ENCODE results near the gene MTHFD2L.

MTHFD2L gene

GRCh38 chr4:74223098-74223497, 65.2 kb downstream of the MTHFD2L start:
- DNase-seq (ENCODE audit: low read depth): no peak
- TF ChIP-seq CTCF (IDR thresholded peaks at IDR 0.05; ENCODE audit: low read depth, low read length, missing control alignments): no peak
- H3K4me3 ChIP-seq (ENCODE audit: low read depth, low read length): no peak overlapping the region

- no peak overlapping the region for H3K4me3 ChIP-seq (ENCODE audit: low read depth, low read length)
- no peak for TF ChIP-seq CTCF (IDR thresholded peaks at IDR 0.05; ENCODE audit: low read depth, low read length, missing control alignments)
- no peak for DNase-seq (ENCODE audit: low read depth)
Measured at GRCh38 chr4:74223801-74224200, 65.9 kb downstream of the MTHFD2L start.

- DNase-seq (ENCODE audit: low read depth): peak; percentile 53
- no peak overlapping the region for H3K4me3 ChIP-seq (ENCODE audit: low read depth, low read length)
- TF ChIP-seq CTCF (IDR thresholded peaks at IDR 0.05; ENCODE audit: low read depth, low read length, missing control alignments): peak; percentile 88
Measured at GRCh38 chr4:74228691-74229640, 71.0 kb downstream of the MTHFD2L start.

- H3K4me3 ChIP-seq (ENCODE audit: low read depth, low read length): no peak overlapping the region
- no peak for DNase-seq (ENCODE audit: low read depth)
- no peak for TF ChIP-seq CTCF (IDR thresholded peaks at IDR 0.05; ENCODE audit: low read depth, low read length, missing control alignments)
Measured at GRCh38 chr4:74230902-74231499, 73.1 kb downstream of the MTHFD2L start.

- no peak for DNase-seq (ENCODE audit: low read depth)
- no peak overlapping the region for H3K4me3 ChIP-seq (ENCODE audit: low read depth, low read length)
Measured at GRCh38 chr4:74235135-74235534, 77.2 kb downstream of the MTHFD2L start.

GRCh38 chr4:74237425-74237966, 79.6 kb downstream of the MTHFD2L start:
- TF ChIP-seq CTCF (IDR thresholded peaks at IDR 0.05; ENCODE audit: low read depth, low read length, missing control alignments): no peak
- H3K4me3 ChIP-seq (ENCODE audit: low read depth, low read length): no peak overlapping the region
- DNase-seq (ENCODE audit: low read depth): no peak

More at GRCh38 chr4:74235135-74235534, 77.2 kb downstream of the MTHFD2L start:
- TF ChIP-seq CTCF (IDR thresholded peaks at IDR 0.05; ENCODE audit: low read depth, low read length, missing control alignments): no peak

Measured in GM12864 (cell line).